Measurements from ENCODE around the gene TMEM120B. TPM values are rescaled to one million over a fixed set of nuclear protein-coding genes. Genes with fewer than 3 reads are reported as not detected.

Gene TMEM120B
- total and polyA plus RNA-seq, 2 of the 13 experiments (the other 11 are each of a cell fraction or from before 2014, with no cell fraction given), result 7.1 to 12.9 TPM

- TF ChIP-seq, protein P1, sequence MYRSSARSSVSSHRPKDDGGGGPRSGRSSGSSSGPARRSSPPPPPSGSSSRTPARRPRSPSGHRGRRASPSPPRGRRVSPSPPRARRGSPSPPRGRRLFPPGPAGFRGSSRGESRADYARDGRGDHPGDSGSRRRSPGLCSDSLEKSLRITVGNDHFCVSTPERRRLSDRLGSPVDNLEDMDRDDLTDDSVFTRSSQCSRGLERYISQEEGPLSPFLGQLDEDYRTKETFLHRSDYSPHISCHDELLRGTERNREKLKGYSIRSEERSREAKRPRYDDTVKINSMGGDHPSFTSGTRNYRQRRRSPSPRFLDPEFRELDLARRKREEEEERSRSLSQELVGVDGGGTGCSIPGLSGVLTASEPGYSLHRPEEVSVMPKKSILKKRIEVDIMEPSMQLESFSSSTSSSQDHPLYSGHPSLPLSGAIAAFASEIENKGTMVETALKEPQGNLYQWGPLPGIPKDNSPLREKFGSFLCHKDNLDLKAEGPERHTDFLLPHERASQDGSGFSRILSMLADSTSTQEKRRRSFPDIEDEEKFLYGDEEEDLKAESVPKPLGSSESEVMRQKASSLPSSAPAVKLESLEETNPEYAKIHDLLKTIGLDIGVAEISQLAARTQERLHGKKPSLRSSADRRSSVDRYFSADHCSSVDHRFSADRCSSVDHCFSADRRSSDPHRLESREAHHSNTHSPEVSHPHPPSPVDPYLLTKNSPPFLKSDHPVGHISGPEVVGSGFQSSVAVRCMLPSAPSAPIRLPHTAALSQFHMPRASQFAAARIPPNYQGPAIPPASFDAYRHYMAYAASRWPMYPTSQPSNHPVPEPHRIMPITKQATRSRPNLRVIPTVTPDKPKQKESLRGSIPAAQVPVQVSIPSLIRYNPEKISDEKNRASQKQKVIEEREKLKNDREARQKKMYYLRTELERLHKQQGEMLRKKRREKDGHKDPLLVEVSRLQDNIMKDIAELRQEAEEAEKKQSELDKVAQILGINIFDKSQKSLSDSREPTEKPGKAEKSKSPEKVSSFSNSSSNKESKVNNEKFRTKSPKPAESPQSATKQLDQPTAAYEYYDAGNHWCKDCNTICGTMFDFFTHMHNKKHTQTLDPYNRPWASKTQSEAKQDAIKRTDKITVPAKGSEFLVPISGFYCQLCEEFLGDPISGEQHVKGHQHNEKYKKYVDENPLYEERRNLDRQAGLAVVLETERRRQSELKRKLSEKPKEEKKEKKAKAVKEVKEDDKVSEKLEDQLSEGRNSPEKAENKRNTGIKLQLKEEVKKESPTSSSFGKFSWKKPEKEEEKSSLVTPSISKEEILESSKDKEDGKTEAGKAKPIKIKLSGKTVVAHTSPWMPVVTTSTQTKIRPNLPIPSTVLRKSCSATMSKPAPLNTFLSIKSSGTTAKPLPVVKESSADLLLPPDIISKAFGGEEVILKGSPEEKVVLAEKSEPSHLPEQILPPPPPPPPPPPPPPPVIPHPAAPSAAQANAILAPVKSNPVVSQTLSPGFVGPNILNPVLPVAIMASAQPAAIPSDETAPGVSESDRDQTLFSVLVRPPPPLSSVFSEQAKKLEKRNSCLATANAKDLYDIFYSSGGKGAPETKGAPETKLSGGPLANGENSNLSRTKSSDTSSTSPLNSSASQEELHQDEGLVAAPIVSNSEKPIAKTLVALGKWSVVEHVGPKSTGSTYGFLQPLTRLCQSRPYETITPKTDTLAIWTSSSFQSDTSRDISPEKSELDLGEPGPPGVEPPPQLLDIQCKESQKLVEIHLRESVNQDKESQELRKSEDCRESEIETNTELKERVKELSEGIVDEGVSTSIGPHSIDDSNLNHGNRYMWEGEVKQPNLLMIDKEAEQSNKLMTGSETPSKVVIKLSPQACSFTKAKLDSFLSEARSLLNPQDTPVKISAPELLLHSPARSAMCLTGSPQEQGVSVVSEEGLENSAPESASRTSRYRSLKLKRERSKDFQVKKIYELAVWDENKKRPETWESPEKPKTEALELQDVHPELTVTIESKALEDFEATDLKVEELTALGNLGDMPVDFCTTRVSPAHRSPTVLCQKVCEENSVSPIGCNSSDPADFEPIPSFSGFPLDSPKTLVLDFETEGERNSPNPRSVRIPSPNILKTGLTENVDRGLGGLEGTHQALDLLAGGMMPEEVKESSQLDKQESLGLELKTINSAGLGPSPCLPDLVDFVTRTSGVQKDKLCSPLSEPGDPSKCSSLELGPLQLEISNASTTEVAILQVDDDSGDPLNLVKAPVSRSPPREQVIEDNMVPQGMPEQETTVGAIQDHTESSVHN (CRISPR knock-in tag; IDR thresholded peaks at IDR 0.05), result no peak
- TF ChIP-seq TARDBP (CRISPR knock-in tag; IDR thresholded peaks at IDR 0.05) (no peak), PHF21A (CRISPR knock-in tag; IDR thresholded peaks at IDR 0.05) (no peak), SETDB1 (CRISPR knock-in tag; IDR thresholded peaks at IDR 0.05; ENCODE audit: borderline replicate concordance) (no peak), CENPT (CRISPR knock-in tag; IDR thresholded peaks at IDR 0.05; ENCODE audit: low read depth) (0 out of 2 replicates have a peak, but pooled peaks have one; percentile 21), DMTF1 (CRISPR knock-in tag; IDR thresholded peaks at IDR 0.05) (no peak), TGIF2 (CRISPR knock-in tag; IDR thresholded peaks at IDR 0.05) (peak; percentile 65), NFIC (IDR thresholded peaks at IDR 0.05; ENCODE audit: low read length) (no peak), HCFC1 (IDR thresholded peaks at IDR 0.05; ENCODE audit: low read depth, low read length) (no peak), ZNF564 (CRISPR knock-in tag; IDR thresholded peaks at IDR 0.05) (peak; percentile 41; the same call in 1 of the 2 replicates), PITX1 (CRISPR knock-in tag; IDR thresholded peaks at IDR 0.05) (no peak), YEATS4 (CRISPR knock-in tag; IDR thresholded peaks at IDR 0.05; ENCODE audit: borderline replicate concordance) (peak; percentile 45; the same call in 1 of the 2 replicates)
- TF ChIP-seq, protein P2, sequence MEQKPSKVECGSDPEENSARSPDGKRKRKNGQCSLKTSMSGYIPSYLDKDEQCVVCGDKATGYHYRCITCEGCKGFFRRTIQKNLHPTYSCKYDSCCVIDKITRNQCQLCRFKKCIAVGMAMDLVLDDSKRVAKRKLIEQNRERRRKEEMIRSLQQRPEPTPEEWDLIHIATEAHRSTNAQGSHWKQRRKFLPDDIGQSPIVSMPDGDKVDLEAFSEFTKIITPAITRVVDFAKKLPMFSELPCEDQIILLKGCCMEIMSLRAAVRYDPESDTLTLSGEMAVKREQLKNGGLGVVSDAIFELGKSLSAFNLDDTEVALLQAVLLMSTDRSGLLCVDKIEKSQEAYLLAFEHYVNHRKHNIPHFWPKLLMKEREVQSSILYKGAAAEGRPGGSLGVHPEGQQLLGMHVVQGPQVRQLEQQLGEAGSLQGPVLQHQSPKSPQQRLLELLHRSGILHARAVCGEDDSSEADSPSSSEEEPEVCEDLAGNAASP (CRISPR knock-in tag; IDR thresholded peaks at IDR 0.05; ENCODE audit: borderline replicate concordance), result no peak
- TF ChIP-seq, protein P3, sequence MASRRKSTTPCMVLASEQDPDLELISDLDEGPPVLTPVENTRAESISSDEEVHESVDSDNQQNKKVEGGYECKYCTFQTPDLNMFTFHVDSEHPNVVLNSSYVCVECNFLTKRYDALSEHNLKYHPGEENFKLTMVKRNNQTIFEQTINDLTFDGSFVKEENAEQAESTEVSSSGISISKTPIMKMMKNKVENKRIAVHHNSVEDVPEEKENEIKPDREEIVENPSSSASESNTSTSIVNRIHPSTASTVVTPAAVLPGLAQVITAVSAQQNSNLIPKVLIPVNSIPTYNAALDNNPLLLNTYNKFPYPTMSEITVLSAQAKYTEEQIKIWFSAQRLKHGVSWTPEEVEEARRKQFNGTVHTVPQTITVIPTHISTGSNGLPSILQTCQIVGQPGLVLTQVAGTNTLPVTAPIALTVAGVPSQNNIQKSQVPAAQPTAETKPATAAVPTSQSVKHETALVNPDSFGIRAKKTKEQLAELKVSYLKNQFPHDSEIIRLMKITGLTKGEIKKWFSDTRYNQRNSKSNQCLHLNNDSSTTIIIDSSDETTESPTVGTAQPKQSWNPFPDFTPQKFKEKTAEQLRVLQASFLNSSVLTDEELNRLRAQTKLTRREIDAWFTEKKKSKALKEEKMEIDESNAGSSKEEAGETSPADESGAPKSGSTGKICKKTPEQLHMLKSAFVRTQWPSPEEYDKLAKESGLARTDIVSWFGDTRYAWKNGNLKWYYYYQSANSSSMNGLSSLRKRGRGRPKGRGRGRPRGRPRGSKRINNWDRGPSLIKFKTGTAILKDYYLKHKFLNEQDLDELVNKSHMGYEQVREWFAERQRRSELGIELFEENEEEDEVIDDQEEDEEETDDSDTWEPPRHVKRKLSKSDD (CRISPR knock-in tag; IDR thresholded peaks at IDR 0.05; ENCODE audit: low read depth), result no peak
Observed at GRCh38 chr12:121712461-121713256, at the start of gene TMEM120B (continued).
